Keratinocyte (primary cell): ENCODE measurements around the gene RGS3.

Experiments used
- CTCF ChIP-seq, 3 experiments: IDR thresholded peaks in 1 of 3; conservative IDR thresholded peaks in 1 of 3; optimal IDR thresholded peaks in 1 of 3; 2 replicates in 2 of 3; 3 replicates in 1 of 3; pipeline versions ENCODE3 to v1.5.1; 2011; ENCODE audit warnings: low read length in 3 of 3, mild to moderate bottlenecking in 3 of 3, moderate library complexity in 2 of 3, control low read depth in 1 of 3, inconsistent platforms in 1 of 3; ENCODE audit not compliant: insufficient read depth in 2 of 3; ENCODE audit errors: extremely low read depth in 1 of 3
- EZH2 ChIP-seq: IDR thresholded peaks from one replicate; pipeline ENCODE4 v1.6.1; 2012; ENCODE audit warnings: inconsistent platforms, mild to moderate bottlenecking, low read length, moderate library complexity

DNA sequence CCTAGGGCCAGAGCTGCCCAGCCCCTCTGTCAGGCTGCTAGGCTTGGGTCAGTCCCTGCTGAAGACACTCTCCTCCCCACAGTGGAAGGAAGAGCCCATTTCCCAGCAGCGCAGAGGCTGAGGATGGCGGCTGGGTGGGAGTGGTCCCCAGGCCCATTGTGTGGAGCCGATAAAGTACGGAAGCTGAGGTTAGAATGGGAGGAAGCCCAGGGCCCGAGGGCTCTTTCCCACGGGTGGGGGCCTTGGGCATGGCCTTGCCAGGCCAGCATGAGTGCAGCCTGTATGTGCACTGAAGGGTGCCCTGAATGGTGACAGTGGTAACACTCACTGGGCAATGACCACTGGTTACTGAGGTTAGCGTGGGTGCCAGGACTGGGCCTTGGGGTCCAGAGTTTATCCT lies 125.9 kb downstream of the RGS3 start:
- TF ChIP-seq CTCF (optimal IDR thresholded peaks at IDR 0.05 in 1 of 3, IDR thresholded peaks at IDR 0.05 in 1 of 3, conservative IDR thresholded peaks at IDR 0.05 in 1 of 3; ENCODE audit: extremely low read depth in 1 of 3, insufficient read depth in 2 of 3, low read length in 3 of 3) (no peak), EZH2 (no peak)
